ENCODE data around the gene MRPL12. TPM values are rescaled to one million over a fixed set of nuclear protein-coding genes. Genes with fewer than 3 reads are reported as not detected.
"Not testable (repeated sequence)": the region's sequence is repeated elsewhere in the genome, so short reads cannot be mapped to it uniquely, and the experiment has no call there.

MRPL12 gene
- 177 TPM for total RNA-seq
- long read RNA-seq, transcript MRPL12-201 (5 exons, 1,028 nt): major isoform, 116 of 135 reads
- long read RNA-seq, partial matches to known transcripts: 16 of 135 reads
- long read RNA-seq, other reads (novel, unspliced or antisense): 3 of 135 reads

DNA sequence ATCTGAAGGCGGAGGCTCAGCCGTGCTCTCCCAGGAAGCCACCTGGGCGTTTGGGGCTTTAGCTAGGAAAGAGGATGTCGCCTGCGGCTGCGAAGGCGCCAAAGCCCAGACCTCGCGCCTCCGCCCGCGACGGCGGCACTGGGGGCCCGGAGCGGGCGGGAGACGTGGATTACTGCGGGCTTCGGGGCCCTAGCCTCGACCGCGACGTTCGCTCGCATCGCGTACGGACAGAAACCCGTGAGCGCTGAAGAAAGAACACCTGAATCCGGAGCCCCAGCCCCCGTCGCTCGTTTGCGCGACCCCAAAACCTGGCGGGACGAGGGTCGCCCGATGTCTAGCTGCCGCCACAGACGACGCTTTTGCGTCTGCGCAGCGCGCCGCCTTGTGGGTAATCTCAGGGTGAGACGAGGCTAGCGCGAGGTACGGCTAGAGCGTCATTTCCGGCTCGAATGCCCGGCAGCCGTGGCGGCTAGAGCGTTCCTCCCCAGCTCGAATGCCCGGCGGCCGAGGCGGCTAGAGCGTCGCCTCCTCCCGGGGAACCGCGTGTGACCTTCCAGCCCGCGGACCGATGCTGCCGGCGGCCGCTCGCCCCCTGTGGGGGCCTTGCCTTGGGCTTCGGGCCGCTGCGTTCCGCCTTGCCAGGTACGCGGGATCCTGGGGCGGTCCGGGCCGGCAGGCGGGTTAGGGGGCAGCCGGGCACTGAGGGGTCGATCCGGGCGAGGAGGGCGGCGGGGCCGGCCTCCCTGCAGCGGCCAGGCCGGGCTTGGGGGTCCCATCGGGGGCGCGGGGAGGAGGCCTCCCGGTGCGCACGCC lies at the start of gene MRPL12:
MRPL12 (plus strand) TSS at position 434 of the 813 bp plus-strand sequence; CDS start at position 569, 135 bp downstream.
- ATAC-seq (peak; percentile 94), DNase-seq (ENCODE audit: missing footprints) (peak; percentile 97)
- intact Hi-C loops (cut with DNase I): no loop called here

DNA sequence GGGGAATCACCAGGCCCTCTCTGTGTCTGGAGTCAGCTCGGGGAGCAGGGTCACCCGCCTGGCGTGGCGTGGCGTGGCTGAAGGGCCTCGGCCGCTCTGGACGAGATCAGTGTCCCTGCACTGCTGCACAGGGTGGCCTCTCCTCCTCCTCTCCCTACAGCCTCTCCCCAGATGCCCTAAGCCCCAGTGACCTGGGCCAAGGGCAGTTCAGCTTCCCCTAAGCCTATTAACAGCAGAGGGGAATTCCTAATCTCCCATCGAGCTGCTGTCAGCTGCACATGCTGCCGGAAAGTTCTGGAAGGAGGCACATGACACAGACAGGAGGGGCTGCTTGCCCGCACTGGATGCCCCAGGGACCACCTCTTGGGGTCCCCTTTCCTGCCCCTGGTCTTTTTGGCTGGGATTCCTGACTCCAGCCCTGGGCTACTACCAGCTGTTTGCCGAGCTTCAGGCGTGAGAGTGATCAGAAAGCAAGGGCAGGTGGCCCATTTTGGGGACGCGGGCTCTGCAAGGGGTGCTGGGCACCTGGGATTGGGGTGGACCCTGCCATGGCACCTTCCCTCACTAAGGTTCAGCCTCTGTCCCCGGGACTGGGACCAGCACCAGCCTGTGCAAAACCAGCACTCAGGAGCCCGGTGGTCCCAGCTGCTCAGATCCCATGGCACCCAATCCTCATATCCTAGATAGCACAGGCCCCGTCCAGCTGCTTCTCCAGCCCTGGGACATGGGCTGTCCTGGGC lies 47.6 kb upstream of the MRPL12 start:
- intact Hi-C loops (cut with DNase I): no loop called here
- peak; percentile 24 for ATAC-seq

DNA sequence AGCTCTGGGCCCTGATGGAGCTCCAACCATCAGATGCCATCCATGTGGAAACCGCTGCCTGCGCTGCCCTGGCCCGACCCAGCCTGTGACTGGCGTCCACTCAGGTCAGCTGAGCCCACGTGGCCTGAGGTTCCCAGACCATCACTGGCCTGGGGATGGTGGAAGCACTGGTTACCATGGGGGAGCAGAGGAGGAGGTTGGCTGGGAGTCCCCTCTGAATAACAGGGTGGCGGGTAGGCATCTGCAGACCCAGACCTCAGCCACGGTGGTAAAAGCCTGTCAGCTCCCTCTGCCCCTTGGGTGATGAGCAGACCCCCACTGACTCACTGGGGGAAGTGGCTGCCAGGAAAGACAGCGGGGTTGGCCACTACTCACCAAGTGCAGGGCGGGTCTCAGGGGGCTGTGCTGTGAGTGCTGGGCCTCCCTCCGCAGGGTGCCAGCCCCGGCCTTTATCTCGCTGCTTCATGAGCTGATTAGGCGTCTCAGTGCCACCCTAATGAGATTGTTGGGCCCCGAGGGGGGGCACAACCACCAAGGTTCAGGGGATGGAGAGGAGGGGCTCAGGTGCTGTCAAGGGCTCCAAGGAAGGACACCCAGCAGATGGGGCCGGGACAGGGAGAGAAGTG lies 46.9 kb upstream of the MRPL12 start, which contains the start of gene PDE6G:
PDE6G (minus strand) TSS at position 425 of the 626 bp plus-strand sequence. CDS start 3,237 bp downstream, outside the sequence.
- intact Hi-C loops (cut with DNase I): no loop called here
- ATAC-seq (no peak), DNase-seq (ENCODE audit: missing footprints) (no peak)

More for the DNA sequence above, 47.6 kb upstream of the MRPL12 start:
- DNase-seq (ENCODE audit: missing footprints): no peak

DNA sequence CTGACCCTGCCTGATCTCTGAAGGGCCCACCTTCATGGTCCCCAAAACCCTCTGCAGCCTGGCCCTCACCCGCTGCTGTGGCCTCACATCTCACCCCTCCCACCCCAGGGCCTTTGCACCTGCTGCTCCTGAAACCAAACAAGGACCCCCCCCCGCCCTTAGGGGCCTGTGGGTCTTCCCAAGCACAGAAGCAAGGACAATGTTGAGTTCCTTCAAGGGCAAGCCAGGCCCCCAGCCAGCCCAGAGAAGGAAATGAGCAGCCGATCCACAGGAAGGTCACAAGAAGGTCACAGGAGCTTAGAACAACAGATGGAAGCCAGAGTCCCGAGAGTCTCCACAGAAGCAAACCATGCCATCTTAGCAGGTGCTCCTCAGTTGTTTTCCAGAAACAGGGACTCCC lies 46.3 kb upstream of the MRPL12 start:
- ATAC-seq: no peak
- intact Hi-C loops (cut with DNase I): no loop called here
- DNase-seq (ENCODE audit: missing footprints): no peak

DNA sequence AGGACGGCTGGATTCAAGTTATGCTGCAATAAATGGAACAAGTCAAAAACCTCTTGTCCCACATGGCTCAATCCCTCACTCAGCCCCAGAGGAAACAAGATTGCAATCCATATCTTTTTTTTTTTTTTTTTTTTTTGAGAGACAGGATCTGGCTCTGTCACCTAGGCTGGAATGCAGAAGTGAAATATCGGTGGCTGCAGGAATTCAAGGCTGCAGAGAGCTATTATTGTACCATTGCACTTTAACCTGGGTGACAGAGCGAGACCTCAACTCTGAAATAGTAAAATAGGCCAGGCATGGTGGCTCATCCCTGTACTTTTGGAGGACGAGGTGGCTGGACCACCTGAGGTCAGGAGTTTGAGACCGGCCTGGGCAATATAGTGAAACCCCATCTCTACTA lies 44.1 kb upstream of the MRPL12 start:
- intact Hi-C loops (cut with DNase I): no loop called here
- DNase-seq (ENCODE audit: missing footprints) (no peak), ATAC-seq (no peak)

DNA sequence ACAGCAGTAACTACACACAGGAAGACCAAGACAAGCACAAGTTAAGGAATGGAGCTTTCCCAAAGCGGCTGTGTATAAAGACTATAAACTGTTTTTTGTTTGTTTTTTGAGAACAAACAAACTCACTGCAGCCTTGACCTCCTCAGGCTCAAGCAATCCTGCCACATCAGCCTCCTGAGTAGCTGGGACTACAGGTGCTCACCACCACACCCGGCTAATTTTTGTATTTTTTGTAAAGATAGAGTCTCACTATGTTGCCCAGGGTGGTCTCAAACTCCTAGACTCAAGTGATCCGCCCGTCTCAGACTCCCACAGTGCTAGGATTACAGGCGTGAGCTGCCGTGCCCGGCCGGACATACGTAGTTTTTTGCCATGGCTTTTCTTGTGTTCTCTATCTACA lies 42.7 kb upstream of the MRPL12 start:
- intact Hi-C loops (cut with DNase I): no loop called here
- no peak for DNase-seq (ENCODE audit: missing footprints)
- no peak for ATAC-seq

DNA sequence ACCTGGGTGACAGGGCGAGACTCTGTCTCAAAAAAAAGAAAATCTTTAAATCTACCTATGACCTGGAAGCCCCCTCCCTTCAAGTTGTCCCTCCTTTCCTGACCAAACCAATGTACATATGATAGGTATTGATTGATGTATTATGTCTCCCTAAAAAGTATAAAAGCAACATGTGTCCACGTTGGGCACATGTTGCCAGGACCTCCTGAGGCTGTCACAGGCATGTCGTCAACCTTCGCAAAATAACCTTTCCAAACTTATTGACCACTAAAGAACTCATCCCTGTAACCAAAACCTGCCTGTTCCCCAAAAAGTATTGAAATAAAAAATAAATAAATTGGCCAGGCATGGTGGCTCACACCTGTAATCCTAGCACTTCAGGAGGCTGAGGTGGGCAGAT lies 41.2 kb upstream of the MRPL12 start:
- DNase-seq (ENCODE audit: missing footprints) (no peak), ATAC-seq (no peak)
- intact Hi-C loops (cut with DNase I): no loop called here

DNA sequence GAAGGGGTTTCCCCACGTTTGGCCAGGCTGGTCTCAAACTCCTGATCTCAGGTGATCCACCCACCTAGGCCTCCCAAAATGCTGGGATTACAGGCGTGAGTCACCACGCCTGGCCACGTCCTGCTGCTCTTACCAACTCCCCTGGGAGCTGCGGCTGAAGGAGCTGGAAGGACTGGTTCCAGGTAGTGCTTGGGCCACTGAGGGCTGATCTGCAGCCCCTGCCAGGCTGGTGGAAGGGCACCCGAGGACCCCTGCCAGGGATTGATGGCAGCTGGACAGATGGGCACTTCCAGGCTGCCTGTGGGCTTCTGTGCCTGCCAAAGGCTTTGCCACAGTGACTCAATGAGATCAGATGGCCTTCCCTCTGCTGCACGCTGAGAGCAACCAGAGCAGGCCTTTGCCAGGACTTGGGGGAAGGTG lies 39.1 kb upstream of the MRPL12 start:
- intact Hi-C loops (cut with DNase I): no loop called here
- ATAC-seq (no peak), DNase-seq (ENCODE audit: missing footprints) (no peak)

DNA sequence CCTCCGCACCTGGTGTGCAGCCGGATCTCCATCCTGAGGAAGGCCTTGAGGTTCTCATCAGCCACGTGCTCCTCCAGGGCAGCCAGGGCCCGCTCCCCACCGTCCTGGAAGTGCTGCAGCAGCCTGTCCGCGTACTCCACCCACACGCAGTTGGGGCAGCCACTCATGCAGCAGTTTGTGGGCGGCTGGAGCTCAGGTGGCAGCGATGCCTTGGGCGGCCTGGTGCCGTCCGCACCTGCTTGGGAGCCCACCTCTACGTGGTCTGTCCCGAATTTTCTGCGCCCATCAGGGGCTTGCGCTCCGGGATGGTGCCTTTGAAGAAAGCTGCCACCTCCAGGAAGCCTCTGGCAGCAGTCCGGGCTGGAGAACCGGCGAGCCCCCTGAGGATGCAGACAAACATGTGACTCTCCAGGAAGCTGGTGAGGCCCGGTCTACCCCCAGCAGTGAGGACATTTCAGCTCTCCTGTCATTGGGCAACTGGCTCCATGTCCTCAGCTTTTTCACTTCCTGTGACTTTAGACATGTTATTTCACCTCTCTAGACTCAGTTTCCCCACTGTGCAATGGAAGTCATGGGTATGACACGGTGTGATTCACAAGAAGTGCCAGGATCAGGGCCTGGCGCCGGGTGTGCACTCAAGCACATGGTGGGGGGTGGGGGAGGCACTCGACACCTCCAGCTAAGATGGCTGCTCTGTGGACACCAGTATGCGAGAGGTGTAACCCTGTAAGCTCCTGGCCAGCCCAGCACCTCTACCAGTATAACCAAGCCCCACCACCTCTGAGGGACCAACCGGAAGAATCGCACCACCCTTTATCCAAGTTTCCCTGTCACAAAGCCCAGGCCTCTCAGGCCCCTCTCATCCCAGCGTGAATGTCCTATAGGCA lies 37.7 kb upstream of the MRPL12 start:
- DNase-seq (ENCODE audit: missing footprints): no peak
- ATAC-seq: peak; percentile 11
- intact Hi-C loops (cut with DNase I): no loop called here

DNA sequence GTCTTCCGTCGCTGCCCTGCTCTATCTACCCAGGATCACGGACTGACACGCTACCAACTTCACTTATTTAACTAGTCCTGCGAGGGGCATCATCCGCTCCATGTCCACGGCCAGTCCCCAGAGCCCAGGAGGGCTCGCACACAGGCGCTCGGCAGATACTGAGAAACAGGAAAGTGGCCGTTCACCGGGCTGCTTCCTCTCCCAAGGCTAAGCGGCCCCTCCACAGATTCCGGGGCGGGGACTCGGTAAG lies 37.1 kb upstream of the MRPL12 start:
- DNase-seq (ENCODE audit: missing footprints) (no peak), ATAC-seq (peak; percentile 9)
- intact Hi-C loops (cut with DNase I): no loop called here

DNA sequence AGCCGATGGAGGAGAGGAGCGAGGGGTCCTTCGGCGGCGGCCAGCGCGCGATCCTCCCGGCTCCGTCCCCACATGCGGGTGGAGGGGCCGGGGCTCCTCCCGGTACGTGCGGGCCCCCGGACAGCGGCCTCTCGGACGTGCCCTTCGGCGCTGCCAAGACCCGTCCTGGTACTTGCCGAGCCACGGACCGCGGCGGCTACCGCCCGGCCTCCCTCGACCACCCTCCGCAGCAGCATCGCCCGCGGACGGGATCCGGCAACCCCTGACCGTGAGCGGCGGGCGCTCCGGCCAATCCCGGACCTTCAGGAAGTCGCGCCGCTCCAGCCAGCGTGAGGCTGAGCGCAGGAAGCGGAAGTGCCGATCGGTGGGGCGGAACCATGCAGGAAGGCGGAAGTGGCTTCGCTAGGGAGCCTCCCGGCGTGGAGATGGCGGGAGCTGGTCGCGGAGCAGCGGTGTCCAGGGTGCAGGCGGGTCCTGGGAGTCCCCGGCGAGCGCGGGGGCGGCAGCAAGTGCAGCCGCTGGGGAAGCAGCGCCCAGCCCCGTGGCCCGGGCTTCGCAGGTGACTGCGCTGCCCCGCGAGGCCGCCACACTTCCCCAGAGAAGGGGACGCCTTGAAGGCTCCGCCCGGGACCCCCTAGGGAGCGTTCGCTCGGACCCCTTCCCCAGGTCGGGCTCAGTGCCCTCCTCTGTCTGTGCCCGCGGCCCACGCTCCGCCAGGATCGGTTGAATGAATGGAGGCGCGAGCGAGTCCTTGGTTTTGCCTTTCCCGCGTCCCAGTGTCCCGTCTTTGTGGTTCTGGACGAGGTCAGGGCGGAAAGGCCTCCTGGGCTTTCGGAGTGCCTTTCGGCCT lies 36.6 kb upstream of the MRPL12 start, which contains the start of the genes CCDC137 and OXLD1:
CCDC137 (plus strand) TSS at position 396 of the 850 bp plus-strand sequence; CDS start at position 426, 30 bp downstream.
OXLD1 (minus strand) TSS at position 264 of the 850 bp plus-strand sequence; CDS start at position 236, 28 bp downstream.
- ATAC-seq (peak; percentile 99), DNase-seq (ENCODE audit: missing footprints) (peak; percentile 99)
- intact Hi-C loops (cut with DNase I): no loop called here

DNA sequence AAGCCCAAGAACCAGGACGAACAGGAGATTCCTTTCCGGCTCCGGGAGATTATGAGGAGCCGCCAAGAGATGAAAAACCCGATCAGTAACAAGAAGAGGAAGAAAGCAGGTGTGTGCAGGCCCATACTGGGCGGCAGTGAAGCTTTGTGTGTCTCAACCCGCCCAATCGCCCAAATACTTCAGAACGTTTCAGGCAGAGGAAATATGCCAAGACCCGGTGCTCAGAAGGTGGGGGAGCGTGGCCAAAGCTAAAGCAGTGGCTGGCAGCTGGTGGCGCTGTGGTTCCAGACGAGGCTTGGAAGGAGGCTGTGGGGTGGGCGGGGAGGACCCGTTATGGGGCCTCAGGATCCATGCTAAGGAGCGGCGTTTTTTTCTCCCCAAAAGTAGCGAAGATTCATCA lies 35.4 kb upstream of the MRPL12 start:
- ATAC-seq: no peak
- no peak for DNase-seq (ENCODE audit: missing footprints)
- intact Hi-C loops (cut with DNase I): no loop called here

DNA sequence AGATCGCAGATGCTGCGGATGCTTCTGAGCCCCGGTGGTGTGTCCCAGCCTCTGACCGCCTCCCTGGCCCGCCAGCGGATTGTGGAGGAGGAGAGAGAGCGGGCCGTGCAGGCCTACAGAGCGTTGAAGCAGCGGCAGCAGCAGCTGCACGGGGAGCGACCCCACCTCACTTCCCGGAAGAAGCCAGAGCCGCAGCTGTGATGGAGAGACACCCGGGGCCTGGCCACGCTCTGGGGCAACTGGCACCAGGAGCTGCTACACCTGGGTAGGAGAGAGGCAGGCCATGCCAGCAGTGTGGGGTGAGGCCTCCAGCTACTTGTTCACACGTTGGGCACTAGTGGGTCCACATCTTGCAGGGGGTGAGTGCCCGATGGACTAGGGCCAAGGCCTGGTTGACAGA lies 30.7 kb upstream of the MRPL12 start:
- DNase-seq (ENCODE audit: missing footprints) (peak; percentile 50), ATAC-seq (no peak)
- intact Hi-C loops (cut with DNase I): no loop called here

DNA sequence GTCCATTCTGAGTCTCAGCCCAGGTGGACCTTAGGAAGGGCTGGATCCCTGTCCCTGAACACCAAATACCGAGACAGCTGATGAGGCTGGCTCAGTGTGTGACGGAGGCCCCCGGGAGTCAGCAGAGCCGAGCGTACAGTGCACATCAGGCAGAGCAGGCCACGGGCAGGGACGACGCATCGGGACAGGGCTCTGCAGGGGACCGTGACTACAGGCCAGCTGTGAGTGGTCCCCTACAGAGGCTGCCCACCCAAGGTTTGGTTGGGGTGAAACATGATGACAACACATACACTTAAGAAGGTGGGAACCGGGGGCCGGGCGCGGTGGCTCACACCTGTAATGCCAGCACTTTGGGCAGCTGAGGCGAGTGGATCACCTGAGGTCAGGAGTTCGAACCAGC lies 30.2 kb upstream of the MRPL12 start:
- DNase-seq (ENCODE audit: missing footprints) (peak; percentile 41), ATAC-seq (no peak)
- intact Hi-C loops (cut with DNase I): no loop called here

DNA sequence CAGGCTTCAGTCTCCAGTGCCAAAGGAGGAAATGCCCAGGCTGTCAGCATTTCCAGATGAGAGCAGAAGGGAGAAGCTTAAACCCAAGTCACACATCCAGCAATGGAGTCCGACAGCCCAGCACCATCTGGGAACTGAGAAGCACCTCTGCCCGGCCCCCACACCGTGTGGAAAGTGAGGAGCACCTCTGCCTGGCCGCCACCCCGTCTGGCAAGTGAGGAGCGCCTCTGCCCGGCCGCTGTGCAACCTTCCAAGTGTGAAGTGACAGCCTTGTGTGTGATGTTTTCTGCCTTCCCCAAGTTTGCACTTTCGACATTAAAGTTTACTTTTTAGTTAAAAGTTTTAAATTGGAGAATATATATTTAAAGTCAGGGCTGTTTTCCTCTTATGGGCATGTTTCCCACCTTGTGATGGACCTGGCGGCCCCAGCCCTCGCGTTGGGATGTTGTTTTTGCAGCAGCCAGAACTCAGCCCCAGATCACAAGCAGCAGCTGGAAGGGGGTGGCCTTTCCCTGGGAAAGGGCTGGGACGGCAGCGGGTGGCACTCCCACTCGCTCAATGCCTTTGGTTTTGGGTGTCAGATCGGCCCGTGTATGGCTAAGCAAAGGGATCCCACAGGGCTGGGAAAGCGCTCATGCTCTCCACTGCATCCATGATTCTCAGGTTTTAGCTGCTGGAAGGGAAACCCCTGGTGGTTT lies 29.5 kb upstream of the MRPL12 start:
- no peak for ATAC-seq
- no peak for DNase-seq (ENCODE audit: missing footprints)
- intact Hi-C loops (cut with DNase I): no loop called here

DNA sequence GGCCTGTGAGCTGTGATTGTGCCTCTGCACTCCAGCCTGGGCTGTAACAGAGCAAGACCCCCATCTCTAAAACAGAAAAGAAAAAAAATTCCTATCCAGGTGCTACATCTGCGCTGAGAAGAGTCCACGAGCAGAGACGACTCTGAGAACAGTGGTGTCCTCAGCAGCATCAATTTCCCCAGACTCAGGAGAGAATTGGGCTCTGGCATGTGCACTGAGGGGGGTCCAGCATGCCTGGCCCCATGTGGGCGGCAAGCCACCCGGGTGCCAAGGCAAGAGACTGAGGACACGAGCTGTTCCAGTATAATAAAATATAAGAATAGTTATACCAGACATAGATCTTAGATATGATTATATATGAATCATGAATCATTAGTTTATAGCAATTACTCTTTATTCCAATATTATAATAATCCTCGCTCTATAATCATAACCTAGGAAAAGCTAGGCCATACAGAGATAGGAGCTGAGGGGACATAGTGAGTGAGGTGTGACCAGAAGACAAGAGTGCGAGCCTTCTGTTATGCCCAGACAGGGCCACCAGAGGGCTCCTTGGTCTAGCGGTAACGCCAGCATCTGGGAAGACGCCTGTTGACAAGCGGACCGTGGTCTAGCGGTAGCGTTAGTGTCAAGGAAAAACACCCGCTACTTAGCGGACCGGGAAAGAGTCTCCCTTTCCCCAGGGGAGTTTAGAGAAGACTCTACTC lies 27.5 kb upstream of the MRPL12 start:
- peak; percentile 49 for DNase-seq (ENCODE audit: missing footprints)
- intact Hi-C loops (cut with DNase I); ATAC-seq: not testable (repeated sequence)
